ENCODE data around the gene SIPA1L2. TPM values are rescaled to one million over a fixed set of nuclear protein-coding genes. Genes with fewer than 3 reads are reported as not detected.

The SIPA1L2 gene
- total and polyA plus RNA-seq, 12 donors = 20.3 to 141 (median 97.6) TPM

- DNase-seq (no peak), ATAC-seq (no peak)
- WGBS, 2 donors = 85 to 87% methylated on average over 3 of the region's 3 CpGs
- TF ChIP-seq CTCF (IDR thresholded peaks at IDR 0.05) = no peak
- Histone ChIP-seq H3K27me3 (peaks cover 0 to 23% (median 3%) of the 10 kb centered on the region in 7 donors), H3K9me3 (no peaks in the 10 kb centered on the region), H3K4me3 (no peak overlapping the region), H3K4me1 (peaks cover 0 to 8% (median 0%) of the 10 kb centered on the region in 9 donors), H3K36me3 (no peaks in the 10 kb centered on the region), H3K27ac (no peak overlapping the region)
- intact Hi-C loops (cut with DNase I) = no loop called here
Observed at GRCh38 chr1:232657426-232658005, 27.6 kb upstream of the SIPA1L2 start.

- ATAC-seq = no peak
- Histone ChIP-seq H3K27ac (no peak overlapping the region), H3K27me3 (peaks cover 0 to 23% (median under 1%) of the 10 kb centered on the region in 7 donors), H3K9me3 (no peaks in the 10 kb centered on the region), H3K36me3 (no peaks in the 10 kb centered on the region), H3K4me1 (peaks cover 0 to 8% (median 0%) of the 10 kb centered on the region in 9 donors), H3K4me3 (no peak overlapping the region)
- DNase-seq = no peak
- 87 to 94% methylated on average over 4 of the region's 4 CpGs for whole genome bisulfite sequencing, 2 donors
- no peak for TF ChIP-seq CTCF (IDR thresholded peaks at IDR 0.05)
- intact Hi-C loops (cut with DNase I) = no loop called here
Observed at GRCh38 chr1:232655746-232656085, 25.8 kb upstream of the SIPA1L2 start.

GRCh38 chr1:232655028-232655745, 25.3 kb upstream of the SIPA1L2 start:
- whole genome bisulfite sequencing, 2 donors = 58 to 67% methylated on average over 5 of the region's 5 CpGs
- Histone ChIP-seq H3K27me3 (peaks cover 0 to 23% (median 0%) of the 10 kb centered on the region in 7 donors), H3K4me3 (no peak overlapping the region), H3K27ac (no peak overlapping the region), H3K36me3 (no peaks in the 10 kb centered on the region), H3K4me1 (peaks cover 0 to 8% (median 0%) of the 10 kb centered on the region in 9 donors), H3K9me3 (peaks cover 0 to under 1% (median 0%) of the 10 kb centered on the region in 11 donors)
- intact Hi-C loops (cut with DNase I) = no loop called here
- DNase-seq (no peak), ATAC-seq (no peak)
- TF ChIP-seq CTCF (IDR thresholded peaks at IDR 0.05) = no peak

- no peak for ATAC-seq
- peaks cover 0 to 20% (median 0%) of the 10 kb centered on the region in 7 donors for H3K27me3 ChIP-seq
- TF ChIP-seq CTCF (IDR thresholded peaks at IDR 0.05) = no peak
- no peaks in the 10 kb centered on the region for H3K36me3 ChIP-seq
- H3K4me3 ChIP-seq = no peak overlapping the region
- peaks cover 0 to 8% (median 0%) of the 10 kb centered on the region in 9 donors for H3K4me1 ChIP-seq
- H3K27ac ChIP-seq = no peak overlapping the region
- WGBS, 2 donors = 72 to 75% methylated on average over 3 of the region's 3 CpGs
- peaks cover 0 to 8% (median 0%) of the 10 kb centered on the region in 11 donors for H3K9me3 ChIP-seq
- intact Hi-C loops (cut with DNase I) = loop anchor here in 1 of 10 donors (5.0 kb wide), 1 partner anchor 359 kb away; no protein-coding TSS in a partner anchor
- DNase-seq = no peak
Observed at GRCh38 chr1:232653789-232654188, 23.9 kb upstream of the SIPA1L2 start.
